AG09319 (cell line): Measurements from ENCODE around the gene SLC6A18.

Source experiments
- DNase-seq: peaks from one replicate; pipeline ENCODE4 v3.0.0-alpha.2; 2010; ENCODE audit warnings: low read depth; ENCODE audit errors: extremely low read depth
- TF ChIP-seq, protein P1 (sequence below): IDR thresholded peaks from 2 replicates; pipeline ENCODE4 v1.5.1; 2011; ENCODE audit warnings: low read depth, mild to moderate bottlenecking, inconsistent platforms, low read length, moderate library complexity

Gene SLC6A18

DNA sequence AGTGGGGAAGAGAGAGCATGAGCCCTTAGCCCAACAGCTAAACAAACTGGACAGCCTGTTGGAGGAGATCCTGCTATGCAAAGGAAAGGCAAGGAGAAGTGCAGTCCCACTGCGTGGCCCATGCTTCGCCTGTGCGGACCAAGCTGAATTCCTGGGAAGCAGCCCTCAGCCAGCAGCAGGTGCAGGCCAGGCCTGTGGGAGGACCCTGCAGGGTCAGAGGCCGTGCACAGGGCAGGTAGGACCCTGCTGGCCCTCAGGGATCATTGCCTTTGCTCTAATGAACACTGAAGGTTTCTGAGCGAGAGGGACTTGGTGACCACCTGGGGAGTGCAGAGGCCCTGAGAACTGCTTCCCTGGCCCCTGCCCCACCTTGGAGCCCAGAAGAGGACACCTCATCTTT is 29.7 kb upstream of the SLC6A18 start:
- TF ChIP-seq, protein P1, sequence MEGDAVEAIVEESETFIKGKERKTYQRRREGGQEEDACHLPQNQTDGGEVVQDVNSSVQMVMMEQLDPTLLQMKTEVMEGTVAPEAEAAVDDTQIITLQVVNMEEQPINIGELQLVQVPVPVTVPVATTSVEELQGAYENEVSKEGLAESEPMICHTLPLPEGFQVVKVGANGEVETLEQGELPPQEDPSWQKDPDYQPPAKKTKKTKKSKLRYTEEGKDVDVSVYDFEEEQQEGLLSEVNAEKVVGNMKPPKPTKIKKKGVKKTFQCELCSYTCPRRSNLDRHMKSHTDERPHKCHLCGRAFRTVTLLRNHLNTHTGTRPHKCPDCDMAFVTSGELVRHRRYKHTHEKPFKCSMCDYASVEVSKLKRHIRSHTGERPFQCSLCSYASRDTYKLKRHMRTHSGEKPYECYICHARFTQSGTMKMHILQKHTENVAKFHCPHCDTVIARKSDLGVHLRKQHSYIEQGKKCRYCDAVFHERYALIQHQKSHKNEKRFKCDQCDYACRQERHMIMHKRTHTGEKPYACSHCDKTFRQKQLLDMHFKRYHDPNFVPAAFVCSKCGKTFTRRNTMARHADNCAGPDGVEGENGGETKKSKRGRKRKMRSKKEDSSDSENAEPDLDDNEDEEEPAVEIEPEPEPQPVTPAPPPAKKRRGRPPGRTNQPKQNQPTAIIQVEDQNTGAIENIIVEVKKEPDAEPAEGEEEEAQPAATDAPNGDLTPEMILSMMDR = no peak
- no peak for DNase-seq

DNA sequence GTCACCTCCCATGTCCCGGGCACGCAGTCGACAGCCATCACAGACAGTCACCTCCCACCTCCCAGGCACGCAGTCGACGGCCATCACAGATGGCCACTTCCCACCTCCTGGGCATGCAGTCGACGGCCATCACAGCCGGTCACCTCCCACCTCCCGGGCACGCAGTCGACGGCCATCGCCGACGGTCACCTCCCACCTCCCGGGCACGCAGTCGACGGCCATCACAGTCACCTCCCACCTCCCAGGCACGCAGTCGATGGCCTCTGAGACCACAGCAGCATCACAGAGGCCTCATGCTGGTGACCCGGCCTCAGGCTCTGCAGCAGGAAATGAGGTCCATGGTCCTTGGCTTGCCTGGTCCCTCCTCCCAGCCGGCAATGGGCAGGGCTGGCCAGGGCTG is 29.3 kb upstream of the SLC6A18 start:
- TF ChIP-seq, protein P1 = no peak
- DNase-seq = no peak

DNA sequence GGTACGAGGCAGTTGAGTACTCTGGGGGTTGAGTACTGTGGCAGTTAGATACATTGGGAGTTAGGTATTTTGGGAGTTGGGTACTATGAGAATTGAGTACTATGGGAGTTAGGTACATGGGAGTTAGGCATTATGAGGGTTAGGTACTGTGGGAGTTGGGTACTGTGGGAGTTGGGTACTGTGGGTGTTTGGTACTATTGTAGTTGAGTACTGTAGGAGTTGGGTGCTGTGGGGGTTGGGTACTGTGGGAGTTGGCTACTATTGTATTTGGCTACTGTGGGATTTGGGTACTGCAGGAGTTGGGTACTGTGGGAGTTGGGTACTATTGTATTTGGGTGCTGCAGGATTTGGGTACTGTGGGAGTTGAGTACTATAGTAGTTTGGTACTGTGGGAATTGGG is 28.6 kb upstream of the SLC6A18 start:
- TF ChIP-seq, protein P1 = no peak
- DNase-seq = no peak

DNA sequence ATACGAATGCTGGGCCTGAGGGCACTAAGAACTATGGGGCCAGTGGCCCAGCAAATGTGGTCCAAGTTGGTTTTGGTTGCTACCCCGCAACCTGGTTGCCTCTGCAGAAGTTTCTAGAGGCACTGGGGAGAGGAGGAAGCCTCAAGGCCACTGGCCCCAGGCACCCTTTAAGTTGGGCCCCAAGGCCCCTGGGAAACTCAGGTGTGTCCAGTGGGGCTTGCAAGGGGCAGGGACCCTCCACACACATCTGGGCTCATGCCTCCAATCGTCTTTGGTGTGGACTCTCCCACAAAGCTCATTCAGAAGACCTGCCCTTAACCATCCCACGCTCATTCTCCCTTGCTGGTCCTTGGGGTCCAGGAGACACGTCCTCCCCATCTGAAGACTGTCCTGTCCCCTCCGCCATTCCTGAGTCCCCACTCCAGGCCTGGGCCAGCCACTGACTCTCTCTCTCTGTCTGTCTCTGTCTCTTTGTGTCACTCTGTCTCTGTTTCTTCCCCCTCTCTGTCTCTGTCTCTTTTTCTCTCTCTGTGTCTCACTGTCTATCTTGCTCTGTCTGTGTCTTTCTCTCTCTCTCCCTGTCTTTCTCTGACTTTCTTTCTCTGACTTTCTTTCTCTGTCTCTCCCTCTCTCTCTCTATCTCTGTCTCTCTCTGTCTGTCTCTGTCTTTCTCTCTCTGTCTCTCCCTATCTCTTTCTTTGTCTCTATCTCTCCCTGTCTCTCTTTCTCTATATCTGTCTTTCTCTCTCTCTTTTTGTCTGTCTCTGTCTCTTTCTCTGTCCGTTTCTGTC is 27.1 kb upstream of the SLC6A18 start:
- DNase-seq = no peak
- TF ChIP-seq, protein P1 = no peak

DNA sequence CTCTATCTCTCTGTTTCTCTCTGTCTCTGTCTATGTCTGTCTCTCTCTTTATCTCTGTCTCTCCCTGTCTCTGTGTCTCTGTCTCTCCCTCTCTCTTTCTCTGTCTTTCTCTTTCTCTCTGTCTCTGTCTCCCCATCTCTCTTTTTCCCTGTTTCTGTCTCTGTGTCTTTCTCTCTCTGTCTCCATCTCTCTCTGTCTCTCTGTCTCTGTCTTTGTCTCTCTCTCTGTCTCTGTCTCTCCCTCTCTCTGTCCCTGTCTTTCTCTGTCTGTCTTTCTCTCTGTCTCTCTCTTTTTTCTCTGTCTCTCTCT is 25.9 kb upstream of the SLC6A18 start:
- TF ChIP-seq, protein P1 = no peak
- DNase-seq = no peak

DNA sequence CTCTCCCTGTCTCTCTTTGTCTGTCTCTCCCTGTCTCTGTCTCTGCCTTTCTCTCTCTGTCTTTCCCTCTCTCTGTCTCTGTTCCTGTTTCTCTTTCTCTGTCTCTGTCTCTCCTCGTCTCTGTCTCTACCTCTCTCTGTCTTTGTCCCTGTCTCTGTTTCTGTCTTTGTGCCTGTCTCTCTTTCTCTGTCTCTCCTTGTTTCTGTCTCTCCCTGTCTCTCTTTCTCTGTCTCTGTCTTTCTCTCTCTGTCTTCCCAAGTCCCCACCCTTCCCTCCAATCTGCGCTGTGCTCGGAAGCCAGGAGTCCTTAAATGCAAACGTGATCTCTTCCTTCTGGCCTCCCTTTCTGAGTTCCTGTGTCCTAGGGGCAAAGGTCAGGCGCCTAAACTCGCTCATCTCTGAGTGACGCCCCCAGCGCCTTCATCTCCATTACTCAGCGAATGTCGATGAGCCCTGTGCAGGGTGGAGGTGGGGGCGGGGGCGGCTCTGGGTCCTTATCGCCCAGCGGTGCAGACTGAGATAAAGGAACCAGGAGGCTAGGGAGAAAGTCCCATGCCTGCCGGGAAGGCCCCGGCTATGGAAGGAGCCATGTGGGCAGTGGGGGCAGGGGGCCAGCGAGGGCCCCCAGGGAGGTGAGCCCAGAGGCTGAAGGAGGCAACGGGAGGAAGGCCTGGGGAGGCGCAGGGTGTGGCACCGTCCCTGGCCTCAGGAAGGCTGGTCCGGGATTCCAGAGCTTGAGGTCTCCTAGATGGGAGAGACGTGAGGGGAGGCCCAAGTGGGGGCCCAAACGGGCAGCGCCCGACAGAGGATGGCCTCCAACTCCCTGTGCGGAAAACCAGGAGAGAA is 25.3 kb upstream of the SLC6A18 start:
- TF ChIP-seq, protein P1 = no peak
- no peak for DNase-seq

DNA sequence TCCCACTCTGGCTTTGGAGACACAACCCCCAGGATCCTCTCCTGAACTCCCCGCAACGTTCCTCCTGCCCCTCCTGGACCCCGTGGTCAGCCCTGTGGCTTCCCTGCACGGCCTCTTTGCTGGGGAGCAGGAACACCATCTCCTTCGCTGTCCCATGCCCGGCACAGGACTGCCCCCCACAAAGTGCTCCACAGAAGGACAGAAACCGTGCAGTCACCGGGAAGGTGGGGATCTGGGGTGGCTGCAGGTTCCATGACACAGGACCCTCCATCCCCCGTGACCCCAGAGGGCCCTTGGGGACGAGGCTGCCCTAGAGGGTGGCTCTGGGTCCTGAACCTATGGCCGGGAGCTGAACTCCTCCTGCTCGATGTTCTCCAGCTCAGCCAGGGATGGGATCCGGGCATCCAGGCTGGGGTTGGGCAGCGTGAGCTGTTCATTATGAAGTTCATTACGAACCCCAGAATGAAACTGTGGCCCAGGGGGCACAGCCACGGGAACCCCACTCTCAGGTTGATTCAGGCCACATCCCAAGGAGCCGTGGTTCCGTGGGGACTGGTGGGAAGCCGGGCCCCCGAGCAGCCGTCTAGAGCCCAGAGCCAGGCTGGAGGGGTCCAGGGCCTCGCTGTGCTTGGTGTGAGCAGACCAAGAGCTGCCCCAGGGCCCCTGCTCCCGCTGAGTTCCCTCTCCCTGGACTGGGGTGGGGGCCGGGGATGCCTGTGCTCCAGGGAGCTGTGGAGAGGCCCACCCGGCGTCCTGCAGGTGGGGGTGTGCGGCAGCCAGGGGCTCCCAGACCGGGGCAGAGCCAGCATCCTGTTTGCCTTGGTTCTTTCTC is 24.5 kb upstream of the SLC6A18 start:
- DNase-seq = no peak
- TF ChIP-seq, protein P1 = no peak
